ENCODE data around the gene MANEA. TPM values are rescaled to one million over a fixed set of nuclear protein-coding genes. Genes with fewer than 3 reads are reported as not detected.

The MANEA gene
- total RNA-seq, 1 experiment from 2014 or later: 13.9 TPM

- H3K27me3 ChIP-seq (ENCODE audit: insufficient read depth, low read length): no peaks in the 10 kb centered on the region
- H2AFZ ChIP-seq (ENCODE audit: low read depth, low read length, poor library complexity, severe bottlenecking): no peak overlapping the region
- no peaks in the 10 kb centered on the region for H4K20me1 ChIP-seq (ENCODE audit: insufficient read depth)
- H3K9me2 ChIP-seq (ENCODE audit: insufficient read depth): no peaks in the 10 kb centered on the region
- H3K9ac ChIP-seq (ENCODE audit: low read length): no peak overlapping the region
- H3K79me2 ChIP-seq (ENCODE audit: insufficient read depth, low read length): no peaks in the 10 kb centered on the region
- no TSS peak for BruUV-seq (replicated peaks)
- H3K4me2 ChIP-seq (ENCODE audit: low read length): no peak overlapping the region
- H3K4me3 ChIP-seq (replicated peaks in 1 of 2; ENCODE audit: low read depth in 1 of 2, low read length in 2 of 2): no peak overlapping the region
- CTCF ChIA-PET: no interaction called here
- no peaks in the 10 kb centered on the region for H3K4me1 ChIP-seq (ENCODE audit: control insufficient read depth in 1 of 2, insufficient read depth in 2 of 2, low read length in 2 of 2)
- peak; percentile 40; the same call in 1 of the 2 replicates for ATAC-seq
- H3K9me3 ChIP-seq (ENCODE audit: control insufficient read depth in 1 of 2, insufficient read depth in 1 of 2, low read depth in 1 of 2, low read length in 2 of 2): no peaks in the 10 kb centered on the region
- H3K36me3 ChIP-seq (ENCODE audit: control insufficient read depth in 1 of 2, insufficient read depth in 2 of 2, low read length in 2 of 2): no peaks in the 10 kb centered on the region
- POLR2A ChIA-PET: no interaction called here
- no peak overlapping the region for H3K27ac ChIP-seq (ENCODE audit: low read depth, low read length)
- intact Hi-C loops (cut with micrococcal nuclease): no loop called here
- RAD21 ChIA-PET (ENCODE audit: low non-redundant PET in 1 of 2, low total read pairs in 2 of 2, uncharacterized antibody in 2 of 2, unreplicated experiment in 2 of 2): no interaction called here
- no peak for DNase-seq (ENCODE audit: low read depth, low spot score)
- TF ChIP-seq EGR1 (IDR thresholded peaks at IDR 0.05; ENCODE audit: low read depth) (no peak), ELF1 (IDR thresholded peaks at IDR 0.05; ENCODE audit: borderline replicate concordance, low read depth) (no peak), SP1 (IDR thresholded peaks at IDR 0.05; ENCODE audit: low read depth) (no peak), YY1 (IDR thresholded peaks at IDR 0.05; ENCODE audit: extremely low read depth, insufficient replicate concordance, low read depth, low read length) (no peak), JUND (IDR thresholded peaks at IDR 0.05) (no peak), FOSL1 (IDR thresholded peaks at IDR 0.05; ENCODE audit: low read depth) (no peak), POLR2AphosphoS5 (IDR thresholded peaks at IDR 0.05; ENCODE audit: low read depth, low read length) (no peak), SRF (IDR thresholded peaks at IDR 0.05; ENCODE audit: low read depth) (no peak), EZH2 (IDR thresholded peaks at IDR 0.05) (no peak), POLR2A (IDR thresholded peaks at IDR 0.05; ENCODE audit: borderline replicate concordance, extremely low read depth, insufficient read depth, insufficient read length) (no peak)
- TF ChIP-seq, protein P1, sequence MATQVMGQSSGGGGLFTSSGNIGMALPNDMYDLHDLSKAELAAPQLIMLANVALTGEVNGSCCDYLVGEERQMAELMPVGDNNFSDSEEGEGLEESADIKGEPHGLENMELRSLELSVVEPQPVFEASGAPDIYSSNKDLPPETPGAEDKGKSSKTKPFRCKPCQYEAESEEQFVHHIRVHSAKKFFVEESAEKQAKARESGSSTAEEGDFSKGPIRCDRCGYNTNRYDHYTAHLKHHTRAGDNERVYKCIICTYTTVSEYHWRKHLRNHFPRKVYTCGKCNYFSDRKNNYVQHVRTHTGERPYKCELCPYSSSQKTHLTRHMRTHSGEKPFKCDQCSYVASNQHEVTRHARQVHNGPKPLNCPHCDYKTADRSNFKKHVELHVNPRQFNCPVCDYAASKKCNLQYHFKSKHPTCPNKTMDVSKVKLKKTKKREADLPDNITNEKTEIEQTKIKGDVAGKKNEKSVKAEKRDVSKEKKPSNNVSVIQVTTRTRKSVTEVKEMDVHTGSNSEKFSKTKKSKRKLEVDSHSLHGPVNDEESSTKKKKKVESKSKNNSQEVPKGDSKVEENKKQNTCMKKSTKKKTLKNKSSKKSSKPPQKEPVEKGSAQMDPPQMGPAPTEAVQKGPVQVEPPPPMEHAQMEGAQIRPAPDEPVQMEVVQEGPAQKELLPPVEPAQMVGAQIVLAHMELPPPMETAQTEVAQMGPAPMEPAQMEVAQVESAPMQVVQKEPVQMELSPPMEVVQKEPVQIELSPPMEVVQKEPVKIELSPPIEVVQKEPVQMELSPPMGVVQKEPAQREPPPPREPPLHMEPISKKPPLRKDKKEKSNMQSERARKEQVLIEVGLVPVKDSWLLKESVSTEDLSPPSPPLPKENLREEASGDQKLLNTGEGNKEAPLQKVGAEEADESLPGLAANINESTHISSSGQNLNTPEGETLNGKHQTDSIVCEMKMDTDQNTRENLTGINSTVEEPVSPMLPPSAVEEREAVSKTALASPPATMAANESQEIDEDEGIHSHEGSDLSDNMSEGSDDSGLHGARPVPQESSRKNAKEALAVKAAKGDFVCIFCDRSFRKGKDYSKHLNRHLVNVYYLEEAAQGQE (IDR thresholded peaks at IDR 0.05; ENCODE audit: low read depth): no peak
These were observed 29.0 kb upstream of the MANEA start for GRCh38 chr6:95548188-95548786.
